HepG2 (cell line): ENCODE measurements around the gene EBF4. TPM values are rescaled to one million over a fixed set of nuclear protein-coding genes. Genes with fewer than 3 reads are reported as not detected.

Source experiments
- HNF4A ChIP-seq: sonication (generic); formaldehyde crosslinking; IDR thresholded peaks from 2 replicates; pipeline ENCODE4 v1.4.0; 2020; ENCODE audit warnings: missing genetic modification reagents
- HNF4G ChIP-seq, 2 experiments: sonication (generic) in 1 of 2; formaldehyde crosslinking in 1 of 2; IDR thresholded peaks; 2 replicates each; pipeline versions ENCODE4 v1.4.0 to v1.6.1; 2011 to 2020; ENCODE audit warnings: borderline replicate concordance in 2 of 2, low read depth in 2 of 2, mild to moderate bottlenecking in 2 of 2, low read length in 1 of 2, missing genetic modification reagents in 1 of 2, moderate library complexity in 1 of 2
- TOPORS ChIP-seq: sonication (generic); formaldehyde crosslinking; IDR thresholded peaks from 2 replicates; pipeline ENCODE4 v1.8.0; 2023; ENCODE audit warnings: mild to moderate bottlenecking, missing genetic modification reagents
- polyA plus RNA-seq, 8 experiments: library from polyadenylated mRNA; depleted of rRNA in 3 of 8; stranded (reverse) in 7 of 8; unstranded in 1 of 8; fragments of >200 nt; fragmentation: Illumina TruSeq in 4 of 8; extraction: Trizol in 4 of 8; gene quantifications; 2 replicates each; pipeline versions ENCODE4 v1.2.1 to v1.2.3, GENCODE V29; 2011 to 2016; ENCODE audit warnings: low read depth in 4 of 8, missing spikeins in 1 of 8, mixed read lengths in 1 of 8; ENCODE audit not compliant: insufficient read depth in 1 of 8
- total RNA-seq, 5 experiments: library from RNA; depleted of rRNA; stranded (reverse); fragments of >200 nt; fragmentation: Illumina TruSeq; extraction: Trizol; gene quantifications; 2 replicates each; pipeline ENCODE4 v1.2.3, GENCODE V29; 2016; ENCODE audit warnings: low read depth in 1 of 5
- TF ChIP-seq, protein P1 (sequence below): sonication (generic); formaldehyde crosslinking; IDR thresholded peaks from 2 replicates; pipeline ENCODE4 v1.5.1; 2020; ENCODE audit warnings: mild to moderate bottlenecking, missing genetic modification reagents, borderline replicate concordance
- TF ChIP-seq, protein P2 (sequence below): sonication (generic); formaldehyde crosslinking; IDR thresholded peaks from 2 replicates; pipeline ENCODE4 v1.8.1; 2023; ENCODE audit warnings: missing genetic modification reagents, inconsistent platforms, borderline replicate concordance
- TF ChIP-seq, protein P3 (sequence below): sonication (generic); formaldehyde crosslinking; IDR thresholded peaks from 2 replicates; pipeline ENCODE4 v1.5.1; 2020; ENCODE audit warnings: missing genetic modification reagents, mild to moderate bottlenecking, borderline replicate concordance
- TF ChIP-seq, protein P4 (sequence below): sonication (generic); formaldehyde crosslinking; IDR thresholded peaks from 2 replicates; pipeline ENCODE4 v1.8.0; 2022; ENCODE audit warnings: mild to moderate bottlenecking, missing genetic modification reagents

EBF4 gene
- total and polyA plus RNA-seq, 2 of the 13 experiments (the other 11 are each of a cell fraction or from before 2014, with no cell fraction given), result 0.84 to 2.2 TPM

DNA sequence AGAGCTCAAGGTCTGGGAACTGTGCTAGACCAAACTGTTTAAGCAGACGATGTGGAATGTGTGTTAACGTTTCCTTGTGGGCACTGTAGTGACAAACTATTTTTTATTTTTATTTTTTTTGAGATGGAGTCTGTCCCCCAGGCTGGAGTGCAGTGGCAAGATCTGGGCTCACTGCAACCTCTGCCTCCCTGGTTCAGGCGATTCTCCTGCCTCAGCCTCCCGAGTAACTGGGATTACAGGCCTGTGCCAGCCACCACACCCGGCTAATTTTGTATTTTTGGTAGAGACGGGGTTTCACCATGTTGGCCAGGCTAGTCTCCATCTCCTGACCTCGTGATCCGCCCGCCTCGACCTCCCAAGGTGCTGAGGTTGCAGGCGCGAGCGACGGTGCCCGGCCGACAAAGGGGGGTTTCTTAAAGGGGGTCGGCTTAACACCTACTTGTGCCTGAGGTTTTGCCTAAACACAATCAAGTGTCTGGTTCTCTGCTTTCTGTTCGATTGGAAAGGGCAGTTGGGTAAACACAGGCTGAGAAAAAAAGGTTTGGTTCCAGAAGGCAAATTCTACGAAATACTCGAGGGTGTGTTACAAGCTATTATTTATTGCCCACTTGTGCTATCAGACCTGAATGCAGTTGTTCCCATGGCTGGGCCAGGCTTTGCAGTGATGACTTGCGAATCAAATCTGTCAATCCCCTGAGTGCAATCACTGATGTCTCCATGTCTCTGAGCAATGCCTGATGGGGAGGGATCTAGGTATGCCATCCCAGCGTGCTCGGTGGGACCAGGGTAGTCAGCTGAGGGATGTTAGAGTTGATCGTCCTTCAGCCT, 38.8 kb upstream of the EBF4 start (continued):
- TF ChIP-seq, protein P1, sequence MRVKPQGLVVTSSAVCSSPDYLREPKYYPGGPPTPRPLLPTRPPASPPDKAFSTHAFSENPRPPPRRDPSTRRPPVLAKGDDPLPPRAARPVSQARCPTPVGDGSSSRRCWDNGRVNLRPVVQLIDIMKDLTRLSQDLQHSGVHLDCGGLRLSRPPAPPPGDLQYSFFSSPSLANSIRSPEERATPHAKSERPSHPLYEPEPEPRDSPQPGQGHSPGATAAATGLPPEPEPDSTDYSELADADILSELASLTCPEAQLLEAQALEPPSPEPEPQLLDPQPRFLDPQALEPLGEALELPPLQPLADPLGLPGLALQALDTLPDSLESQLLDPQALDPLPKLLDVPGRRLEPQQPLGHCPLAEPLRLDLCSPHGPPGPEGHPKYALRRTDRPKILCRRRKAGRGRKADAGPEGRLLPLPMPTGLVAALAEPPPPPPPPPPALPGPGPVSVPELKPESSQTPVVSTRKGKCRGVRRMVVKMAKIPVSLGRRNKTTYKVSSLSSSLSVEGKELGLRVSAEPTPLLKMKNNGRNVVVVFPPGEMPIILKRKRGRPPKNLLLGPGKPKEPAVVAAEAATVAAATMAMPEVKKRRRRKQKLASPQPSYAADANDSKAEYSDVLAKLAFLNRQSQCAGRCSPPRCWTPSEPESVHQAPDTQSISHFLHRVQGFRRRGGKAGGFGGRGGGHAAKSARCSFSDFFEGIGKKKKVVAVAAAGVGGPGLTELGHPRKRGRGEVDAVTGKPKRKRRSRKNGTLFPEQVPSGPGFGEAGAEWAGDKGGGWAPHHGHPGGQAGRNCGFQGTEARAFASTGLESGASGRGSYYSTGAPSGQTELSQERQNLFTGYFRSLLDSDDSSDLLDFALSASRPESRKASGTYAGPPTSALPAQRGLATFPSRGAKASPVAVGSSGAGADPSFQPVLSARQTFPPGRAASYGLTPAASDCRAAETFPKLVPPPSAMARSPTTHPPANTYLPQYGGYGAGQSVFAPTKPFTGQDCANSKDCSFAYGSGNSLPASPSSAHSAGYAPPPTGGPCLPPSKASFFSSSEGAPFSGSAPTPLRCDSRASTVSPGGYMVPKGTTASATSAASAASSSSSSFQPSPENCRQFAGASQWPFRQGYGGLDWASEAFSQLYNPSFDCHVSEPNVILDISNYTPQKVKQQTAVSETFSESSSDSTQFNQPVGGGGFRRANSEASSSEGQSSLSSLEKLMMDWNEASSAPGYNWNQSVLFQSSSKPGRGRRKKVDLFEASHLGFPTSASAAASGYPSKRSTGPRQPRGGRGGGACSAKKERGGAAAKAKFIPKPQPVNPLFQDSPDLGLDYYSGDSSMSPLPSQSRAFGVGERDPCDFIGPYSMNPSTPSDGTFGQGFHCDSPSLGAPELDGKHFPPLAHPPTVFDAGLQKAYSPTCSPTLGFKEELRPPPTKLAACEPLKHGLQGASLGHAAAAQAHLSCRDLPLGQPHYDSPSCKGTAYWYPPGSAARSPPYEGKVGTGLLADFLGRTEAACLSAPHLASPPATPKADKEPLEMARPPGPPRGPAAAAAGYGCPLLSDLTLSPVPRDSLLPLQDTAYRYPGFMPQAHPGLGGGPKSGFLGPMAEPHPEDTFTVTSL, result no peak
- TF ChIP-seq TOPORS (CRISPR knock-in tag), result 0 out of 2 replicates have a peak, but pooled peaks have one; percentile 11
- TF ChIP-seq, protein P2, sequence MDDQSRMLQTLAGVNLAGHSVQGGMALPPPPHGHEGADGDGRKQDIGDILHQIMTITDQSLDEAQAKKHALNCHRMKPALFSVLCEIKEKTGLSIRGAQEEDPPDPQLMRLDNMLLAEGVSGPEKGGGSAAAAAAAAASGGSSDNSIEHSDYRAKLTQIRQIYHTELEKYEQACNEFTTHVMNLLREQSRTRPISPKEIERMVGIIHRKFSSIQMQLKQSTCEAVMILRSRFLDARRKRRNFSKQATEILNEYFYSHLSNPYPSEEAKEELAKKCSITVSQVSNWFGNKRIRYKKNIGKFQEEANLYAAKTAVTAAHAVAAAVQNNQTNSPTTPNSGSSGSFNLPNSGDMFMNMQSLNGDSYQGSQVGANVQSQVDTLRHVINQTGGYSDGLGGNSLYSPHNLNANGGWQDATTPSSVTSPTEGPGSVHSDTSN (CRISPR knock-in tag), result no peak
- no peak for TF ChIP-seq HNF4G (IDR thresholded peaks at IDR 0.05; ENCODE audit: borderline replicate concordance, low read depth, low read length)
- no peak for TF ChIP-seq HNF4G (CRISPR knock-in tag; IDR thresholded peaks at IDR 0.05; ENCODE audit: borderline replicate concordance, low read depth)
- no peak for TF ChIP-seq HNF4A (CRISPR knock-in tag)
- TF ChIP-seq, protein P3, sequence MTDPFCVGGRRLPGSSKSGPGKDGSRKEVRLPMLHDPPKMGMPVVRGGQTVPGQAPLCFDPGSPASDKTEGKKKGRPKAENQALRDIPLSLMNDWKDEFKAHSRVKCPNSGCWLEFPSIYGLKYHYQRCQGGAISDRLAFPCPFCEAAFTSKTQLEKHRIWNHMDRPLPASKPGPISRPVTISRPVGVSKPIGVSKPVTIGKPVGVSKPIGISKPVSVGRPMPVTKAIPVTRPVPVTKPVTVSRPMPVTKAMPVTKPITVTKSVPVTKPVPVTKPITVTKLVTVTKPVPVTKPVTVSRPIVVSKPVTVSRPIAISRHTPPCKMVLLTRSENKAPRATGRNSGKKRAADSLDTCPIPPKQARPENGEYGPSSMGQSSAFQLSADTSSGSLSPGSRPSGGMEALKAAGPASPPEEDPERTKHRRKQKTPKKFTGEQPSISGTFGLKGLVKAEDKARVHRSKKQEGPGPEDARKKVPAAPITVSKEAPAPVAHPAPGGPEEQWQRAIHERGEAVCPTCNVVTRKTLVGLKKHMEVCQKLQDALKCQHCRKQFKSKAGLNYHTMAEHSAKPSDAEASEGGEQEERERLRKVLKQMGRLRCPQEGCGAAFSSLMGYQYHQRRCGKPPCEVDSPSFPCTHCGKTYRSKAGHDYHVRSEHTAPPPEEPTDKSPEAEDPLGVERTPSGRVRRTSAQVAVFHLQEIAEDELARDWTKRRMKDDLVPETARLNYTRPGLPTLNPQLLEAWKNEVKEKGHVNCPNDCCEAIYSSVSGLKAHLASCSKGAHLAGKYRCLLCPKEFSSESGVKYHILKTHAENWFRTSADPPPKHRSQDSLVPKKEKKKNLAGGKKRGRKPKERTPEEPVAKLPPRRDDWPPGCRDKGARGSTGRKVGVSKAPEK (CRISPR knock-in tag), result no peak
- TF ChIP-seq, protein P4, sequence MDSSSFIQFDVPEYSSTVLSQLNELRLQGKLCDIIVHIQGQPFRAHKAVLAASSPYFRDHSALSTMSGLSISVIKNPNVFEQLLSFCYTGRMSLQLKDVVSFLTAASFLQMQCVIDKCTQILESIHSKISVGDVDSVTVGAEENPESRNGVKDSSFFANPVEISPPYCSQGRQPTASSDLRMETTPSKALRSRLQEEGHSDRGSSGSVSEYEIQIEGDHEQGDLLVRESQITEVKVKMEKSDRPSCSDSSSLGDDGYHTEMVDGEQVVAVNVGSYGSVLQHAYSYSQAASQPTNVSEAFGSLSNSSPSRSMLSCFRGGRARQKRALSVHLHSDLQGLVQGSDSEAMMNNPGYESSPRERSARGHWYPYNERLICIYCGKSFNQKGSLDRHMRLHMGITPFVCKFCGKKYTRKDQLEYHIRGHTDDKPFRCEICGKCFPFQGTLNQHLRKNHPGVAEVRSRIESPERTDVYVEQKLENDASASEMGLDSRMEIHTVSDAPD (CRISPR knock-in tag), result no peak
